Activated CD4-positive, alpha-beta T cell treated with anti-CD3 and anti-CD28 coated beads for 4 hours (primary cell): ENCODE measurements around the gene ZFP69B.

ENCODE experiments used
- DNase-seq, 2 donors: peaks; one replicate each; pipeline ENCODE4 v3.0.0-alpha.2; 2020

Gene ZFP69B

DNA sequence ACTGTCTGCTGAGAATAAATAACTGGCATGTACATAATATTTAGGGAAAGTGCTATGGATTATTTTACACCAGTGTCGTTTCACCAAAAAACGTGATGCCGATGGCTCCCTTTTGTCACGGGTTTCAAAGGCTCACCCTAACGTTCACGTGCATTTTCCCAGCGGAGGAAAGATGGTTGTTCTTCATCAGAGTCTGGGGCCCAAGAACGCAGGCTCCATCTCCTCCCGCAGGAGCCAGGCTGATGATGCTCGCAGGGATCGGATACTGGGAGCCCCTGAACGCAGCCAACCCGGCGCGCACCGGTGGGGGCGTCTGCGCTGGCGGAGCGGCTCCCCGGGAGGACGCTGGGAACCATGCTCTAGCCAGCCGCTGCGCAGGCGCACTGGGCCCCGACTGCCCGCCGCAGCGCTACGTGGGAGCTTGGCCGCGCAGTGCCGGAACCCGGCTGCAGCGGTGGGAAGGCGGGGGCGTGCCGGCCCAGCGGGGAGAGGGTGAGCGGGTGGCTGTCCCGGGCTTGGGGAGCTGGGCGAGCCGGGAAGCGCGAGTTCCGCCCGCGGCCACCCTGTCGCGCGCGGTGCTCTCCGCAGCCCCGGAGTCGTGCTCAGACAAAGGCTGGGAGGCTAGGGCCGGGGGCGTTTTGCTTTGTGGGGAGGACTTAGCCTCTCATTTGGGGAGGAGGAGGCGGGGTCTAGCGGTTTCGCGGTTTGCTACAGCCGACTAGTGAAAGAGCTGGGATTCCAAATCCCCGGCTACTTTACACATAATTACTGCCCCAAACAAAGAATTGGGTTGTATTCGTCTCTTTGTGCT is at the start of gene ZFP69B:
ZFP69B (plus strand) TSS at position 793 of the 811 bp plus-strand sequence. CDS start 486 bp downstream, outside the sequence.
- DNase-seq: peak; percentile 85 to 91

- DNase-seq: no peak
Measured at GRCh38 chr1:40401473-40402201, 48.6 kb upstream of the ZFP69B start.

GRCh38 chr1:40404670-40405462 is 45.4 kb upstream of the ZFP69B start:
- DNase-seq: peak in 1 of 2 donors; percentile 50

- no peak for DNase-seq
Measured at GRCh38 chr1:40405812-40406211, 44.5 kb upstream of the ZFP69B start.

- DNase-seq: no peak
Measured at GRCh38 chr1:40407453-40407852, 42.8 kb upstream of the ZFP69B start.

DNA sequence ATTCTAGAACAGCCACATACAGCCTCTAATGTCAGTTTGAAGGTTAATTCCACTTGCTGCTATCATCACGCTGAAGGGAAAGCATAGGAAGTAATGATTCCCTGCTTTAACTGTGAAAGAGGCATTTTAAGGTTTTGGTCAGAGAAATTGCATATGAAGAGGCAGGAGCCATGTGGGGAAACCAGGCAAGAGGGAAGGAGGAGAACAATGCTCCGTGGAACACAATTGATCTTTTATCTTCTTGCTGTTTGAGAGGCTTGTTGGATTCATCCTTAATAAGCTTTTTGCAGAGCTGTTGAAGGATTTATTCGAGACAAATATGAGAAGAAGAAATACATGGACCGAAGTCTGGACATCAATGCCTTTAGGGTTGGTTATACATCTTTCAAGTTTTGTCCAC is 40.8 kb upstream of the ZFP69B start:
- DNase-seq: no peak

- no peak for DNase-seq
Measured at GRCh38 chr1:40411294-40411693, 39.0 kb upstream of the ZFP69B start.

DNA sequence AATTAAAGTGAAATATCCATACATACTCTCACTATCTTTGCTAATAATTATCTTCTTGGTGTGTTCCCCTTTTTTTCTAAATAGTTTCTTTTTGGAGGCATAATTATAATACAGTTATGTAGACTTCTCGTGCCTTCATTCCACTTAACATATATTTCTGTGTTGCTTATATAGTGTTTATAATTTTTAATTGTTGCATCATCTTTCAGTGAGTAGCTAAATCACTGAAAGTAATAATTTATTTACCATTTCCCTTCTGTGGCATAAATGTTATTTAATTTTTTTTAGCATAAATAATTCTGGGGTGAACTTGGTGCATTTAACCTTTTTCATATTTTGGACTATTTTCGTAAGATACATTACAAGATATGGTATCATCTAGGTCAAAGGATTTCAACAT is 38.4 kb upstream of the ZFP69B start:
- DNase-seq: no peak

DNA sequence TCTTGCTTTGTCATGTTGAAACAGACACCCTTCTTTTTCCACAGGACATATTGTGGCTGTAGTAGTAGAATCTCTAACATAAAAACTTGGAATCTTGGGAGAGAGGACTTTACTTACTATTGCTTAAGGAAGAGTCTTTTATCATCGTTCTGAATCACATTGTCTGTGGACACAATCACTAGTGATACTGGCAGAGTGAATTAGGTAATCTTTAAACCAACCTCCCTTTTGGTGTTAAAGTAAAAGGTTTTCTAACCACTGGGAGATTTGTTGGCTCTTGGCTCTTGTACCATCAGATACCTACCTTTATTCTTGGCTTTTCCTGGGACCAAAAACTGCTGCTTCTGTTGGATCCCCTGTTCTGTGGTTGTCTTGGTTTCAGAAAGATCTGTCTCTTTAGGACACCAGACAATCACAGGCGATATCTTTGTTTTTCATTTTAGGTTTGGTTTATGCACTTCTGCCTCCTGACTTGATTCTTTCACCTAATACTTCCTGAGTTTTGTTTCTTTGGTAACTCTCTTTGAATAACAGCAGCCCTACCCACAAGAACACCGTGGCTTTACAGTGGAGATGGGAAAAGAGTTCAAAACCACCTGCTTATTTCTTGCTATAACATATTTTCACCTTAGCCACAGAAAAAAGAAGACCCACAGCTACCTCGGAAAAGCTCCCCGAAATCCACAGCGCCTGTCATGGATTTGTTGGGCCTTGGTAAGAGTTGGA is 36.6 kb upstream of the ZFP69B start:
- DNase-seq: no peak

- no peak for DNase-seq
Measured at GRCh38 chr1:40414331-40414730, 35.9 kb upstream of the ZFP69B start.

DNA sequence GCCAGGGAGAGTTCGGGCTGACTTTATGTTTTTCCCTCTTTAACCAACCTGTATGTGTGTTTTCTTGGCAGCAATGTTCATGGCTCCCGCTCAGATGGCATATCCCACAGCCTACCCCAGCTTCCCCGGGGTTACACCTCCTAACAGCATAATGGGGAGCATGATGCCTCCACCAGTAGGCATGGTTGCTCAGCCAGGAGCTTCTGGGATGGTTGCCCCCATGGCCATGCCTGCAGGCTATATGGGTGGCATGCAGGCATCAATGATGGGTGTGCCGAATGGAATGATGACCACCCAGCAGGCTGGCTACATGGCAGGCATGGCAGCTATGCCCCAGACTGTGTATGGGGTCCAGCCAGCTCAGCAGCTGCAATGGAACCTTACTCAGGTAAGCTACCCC is 33.6 kb upstream of the ZFP69B start:
- DNase-seq: no peak

DNA sequence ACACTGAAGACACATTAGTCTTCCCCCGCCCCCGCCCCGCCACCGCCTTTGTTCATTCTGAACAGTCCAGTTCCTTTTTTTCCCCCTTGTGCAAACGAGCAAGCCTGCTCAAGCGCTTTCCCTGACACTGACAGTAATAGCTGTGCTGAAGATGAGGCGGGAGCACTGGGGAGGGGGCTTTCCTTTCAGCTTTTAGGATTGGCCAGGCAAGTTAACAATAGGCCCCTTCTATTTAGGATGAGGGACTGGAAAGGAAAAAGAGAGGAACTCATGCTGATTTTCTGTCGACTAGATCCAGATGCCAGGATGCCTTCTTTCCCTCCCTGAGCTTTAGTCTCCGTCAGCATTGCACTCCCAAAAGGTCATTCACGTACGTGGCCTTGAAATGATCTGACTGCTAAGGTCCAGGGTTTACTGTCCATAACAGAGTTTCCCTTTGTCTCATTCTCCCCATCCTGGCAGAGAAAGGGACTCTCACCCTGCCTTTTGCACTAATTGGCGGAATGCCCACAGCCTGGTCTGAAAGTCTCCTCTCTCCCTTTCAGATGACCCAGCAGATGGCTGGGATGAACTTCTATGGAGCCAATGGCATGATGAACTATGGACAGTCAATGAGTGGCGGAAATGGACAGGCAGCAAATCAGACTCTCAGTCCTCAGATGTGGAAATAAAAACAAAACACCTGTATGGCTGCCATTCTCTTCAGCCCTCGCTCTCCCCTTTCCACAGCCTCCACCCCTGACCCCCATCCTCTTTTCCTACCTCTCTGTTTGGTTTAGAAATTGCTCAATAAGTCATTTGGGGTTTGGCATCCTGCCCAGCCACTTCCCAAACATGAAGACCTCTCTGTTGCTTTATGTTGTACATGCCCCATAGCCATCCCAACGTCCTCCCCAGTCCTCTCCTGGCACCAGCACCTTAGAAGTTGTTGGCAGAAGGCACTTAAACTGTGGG is 28.6 kb upstream of the ZFP69B start:
- no peak for DNase-seq

DNA sequence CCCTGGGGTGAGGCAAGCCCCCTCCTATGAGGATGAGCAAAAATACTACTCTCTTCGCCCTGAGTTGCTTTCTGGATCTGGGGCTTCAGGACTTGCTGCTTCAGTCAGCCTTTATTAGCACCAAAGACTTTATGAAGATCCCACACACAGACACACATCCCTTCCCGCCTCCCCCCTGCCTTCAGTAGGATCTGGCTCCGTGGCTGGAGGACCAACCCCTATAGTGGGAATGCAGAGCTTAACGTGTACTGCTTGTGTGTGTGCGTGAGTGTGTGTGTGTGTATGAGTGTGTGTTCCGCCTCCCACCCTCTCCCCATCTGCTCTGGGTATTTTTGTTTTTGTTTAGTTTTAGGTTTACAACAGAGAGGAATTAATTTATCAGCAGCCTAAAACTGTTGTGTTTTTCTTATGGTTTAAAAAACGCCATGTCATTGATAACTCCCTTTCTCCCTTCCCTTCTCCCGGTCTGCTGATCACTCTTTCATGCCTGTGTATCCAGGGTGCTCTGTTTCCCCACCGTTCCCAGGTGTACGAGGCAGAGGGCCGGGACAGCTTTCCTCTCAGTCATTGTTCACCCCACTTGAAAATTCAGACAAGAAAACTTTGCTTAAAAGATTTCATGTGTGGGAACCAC is 27.5 kb upstream of the ZFP69B start:
- no peak for DNase-seq

DNA sequence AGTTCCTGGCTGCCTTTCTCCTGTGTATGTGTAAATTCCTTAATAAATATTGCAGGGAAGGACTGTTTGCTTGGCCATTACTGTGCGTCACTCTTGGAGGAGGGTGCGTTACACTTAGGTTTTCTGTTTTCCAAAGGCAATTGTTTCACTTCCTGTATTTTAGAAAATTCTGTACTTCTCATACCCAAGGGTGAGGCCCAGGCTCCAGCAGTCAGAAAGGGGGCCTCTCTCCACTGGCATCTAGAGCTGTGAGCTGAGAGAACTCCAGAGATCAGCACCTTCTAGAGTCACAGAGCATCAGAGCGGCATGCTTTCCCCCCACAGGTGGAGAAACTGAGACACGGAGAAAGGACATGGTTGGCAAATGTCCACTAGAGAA is 27.0 kb upstream of the ZFP69B start:
- DNase-seq: no peak

GRCh38 chr1:40423951-40424618 is 26.2 kb upstream of the ZFP69B start:
- no peak for DNase-seq

DNA sequence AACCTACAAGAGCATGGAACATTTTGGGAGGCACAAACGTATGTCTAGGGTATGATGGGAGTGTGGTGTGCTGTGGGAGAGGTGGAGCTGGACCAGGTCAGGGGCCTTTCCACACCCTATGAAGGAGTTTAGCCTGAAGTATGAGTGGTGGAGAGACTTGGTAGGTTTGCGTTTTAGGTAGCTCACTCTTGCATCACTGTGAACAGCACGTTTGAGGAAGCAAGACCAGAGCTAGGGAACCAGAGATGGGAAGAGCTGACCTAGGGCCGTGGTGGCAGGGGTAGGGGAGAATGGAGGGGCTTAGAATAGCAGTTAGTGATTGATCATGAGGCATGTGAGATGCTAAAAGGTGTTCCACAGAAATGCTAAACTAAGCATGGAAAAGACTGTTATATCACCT is 25.1 kb upstream of the ZFP69B start:
- no peak for DNase-seq

GRCh38 chr1:40431385-40431784 is 18.9 kb upstream of the ZFP69B start:
- no peak for DNase-seq

- no peak for DNase-seq
Measured at GRCh38 chr1:40432644-40433390, 17.5 kb upstream of the ZFP69B start.

- no peak for DNase-seq
Measured at GRCh38 chr1:40435471-40435870, 14.8 kb upstream of the ZFP69B start.

GRCh38 chr1:40435876-40436275 is 14.4 kb upstream of the ZFP69B start:
- no peak for DNase-seq
